Lung (tissue), 12 donors: Measurements from ENCODE around the gene LRP4. TPM values are rescaled to one million over a fixed set of nuclear protein-coding genes. Genes with fewer than 3 reads are reported as not detected.
A peak's percentile ranks its signal among the peaks of the same experiment; 100 is the strongest.

Source experiments
- ATAC-seq: fragments of 200-7000 bp; cut with Tn5 transposase; one replicate; pipeline ENCODE4 v1.9.1; 2020; ENCODE audit warnings: moderate number of reproducible peaks; ENCODE audit not compliant: insufficient read depth, low FRiP score
- DNase-seq, 3 donors: peaks; one replicate each; pipeline ENCODE4 v3.0.0-alpha.2; 2013 to 2017
- H3K27ac ChIP-seq, 2 donors: one replicate each; pipeline ENCODE4 v1.5.1; 2013; ENCODE audit warnings: mild to moderate bottlenecking in 2 of 2, moderate library complexity in 2 of 2, control low read depth in 1 of 2, inconsistent platforms in 1 of 2, low read depth in 1 of 2, low read length in 1 of 2
- H3K27me3 ChIP-seq, 3 donors: one replicate each; pipeline ENCODE4 v1.5.1; 2013; ENCODE audit warnings: low read length in 2 of 3; ENCODE audit not compliant: control insufficient read depth in 3 of 3, insufficient read depth in 3 of 3
- H3K36me3 ChIP-seq, 4 donors: one replicate each; pipeline ENCODE4 v1.5.1; 2013; ENCODE audit warnings: low read length in 4 of 4, mild to moderate bottlenecking in 1 of 4, moderate library complexity in 1 of 4; ENCODE audit not compliant: control insufficient read depth in 4 of 4, insufficient read depth in 4 of 4
- H3K4me1 ChIP-seq, 5 donors: one replicate each; pipeline ENCODE4 v1.5.1; 2013; ENCODE audit warnings: low read length in 5 of 5, mild to moderate bottlenecking in 2 of 5, moderate library complexity in 1 of 5; ENCODE audit not compliant: control insufficient read depth in 5 of 5, insufficient read depth in 5 of 5
- H3K4me3 ChIP-seq: one replicate; pipeline ENCODE4 v1.5.1; 2013; ENCODE audit warnings: mild to moderate bottlenecking, control low read depth, moderate library complexity
- H3K9ac ChIP-seq, 2 donors: one replicate each; pipeline ENCODE4 v1.5.1; 2013; ENCODE audit warnings: low read length in 2 of 2, control low read depth in 1 of 2; ENCODE audit not compliant: insufficient read depth in 1 of 2
- H3K9me3 ChIP-seq, 4 donors: one replicate each; pipeline ENCODE4 v1.5.1; 2013; ENCODE audit warnings: low read length in 3 of 4, mild to moderate bottlenecking in 1 of 4, moderate library complexity in 1 of 4; ENCODE audit not compliant: control insufficient read depth in 4 of 4, insufficient read depth in 3 of 4
- CTCF ChIP-seq: IDR thresholded peaks from 2 replicates; pipeline ENCODE4 v1.5.1; 2012; ENCODE audit warnings: mild to moderate bottlenecking; ENCODE audit errors: control extremely low read depth, extremely low read depth
- WGBS, 2 donors: extraction: QIAGEN DNeasy Blood & Tissue Kit; methylation state at CpG; one replicate each; pipeline ENCODE4 v1.1.7; 2013; 5-methylcytosine and 5-hydroxymethylcytosine counted together
- polyA plus RNA-seq, 2 donors: library from polyadenylated mRNA; stranded (reverse); fragments of 200-250 nt; gene quantifications; one replicate each; pipeline ENCODE4 v1.2.1, GENCODE V29; 2013
- total RNA-seq, 2 donors: library from RNA; depleted of rRNA in 1 of 2; stranded (reverse); fragments of >200 nt in 1 of 2; gene quantifications; one replicate each; pipeline ENCODE4 v1.2.1, GENCODE V29; 2014 to 2021
- donor health status: control.
- donor health status: control.
- donor health status: Bipolar disorder and iron deficiency.
- donor health status: healthy.
- donor health status: DM: yes; HTN: yes; CAD: no.

The LRP4 gene
- total and polyA plus RNA-seq, 4 donors = 1.0 to 30.8 (median 2.9) TPM

GRCh38 chr11:46845740-46846509, 72.4 kb downstream of the LRP4 start, which contains the start of gene CKAP5:
Gene CKAP5 (minus strand): TSS chr11:46846280. CDS start chr11:46821231, 25,049 bp downstream.
- peaks cover 0 to 3% (median 0%) of the 10 kb centered on the region in 4 donors for H3K36me3 ChIP-seq
- H3K4me1 ChIP-seq = peaks cover 0 to 13% (median 4%) of the 10 kb centered on the region in 5 donors
- peak within 1 kb of the TSS; percentile 81 to 88 for H3K9ac ChIP-seq
- peak; percentile 98 for ATAC-seq
- TF ChIP-seq CTCF = no peak
- no peaks in the 10 kb centered on the region for H3K27me3 ChIP-seq
- WGBS, 2 donors = 1% methylated on average over 83 of the region's 83 CpGs
- H3K9me3 ChIP-seq = no peaks in the 10 kb centered on the region
- peak within 1 kb of the TSS; percentile 85 to 92 for H3K27ac ChIP-seq
- H3K4me3 ChIP-seq = peak within 1 kb of the TSS; percentile 89
- peak; percentile 91 to 95 (median 92) for DNase-seq

DNA sequence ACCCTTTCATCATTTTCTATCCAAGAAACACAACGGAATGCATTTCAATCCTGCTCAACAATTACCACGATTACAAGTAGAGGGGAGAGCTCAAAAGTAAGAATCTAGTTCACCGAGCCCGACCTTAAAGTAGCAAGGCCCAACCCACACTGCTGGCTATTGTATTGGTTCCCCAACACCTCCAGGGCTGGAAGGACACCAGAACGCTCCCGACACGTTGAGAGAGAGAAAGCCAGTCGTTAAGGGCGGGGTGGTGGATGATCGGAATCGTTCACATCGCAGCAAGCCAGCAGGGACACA, 73.0 kb downstream of the LRP4 start:
- peaks cover 0 to 13% (median 4%) of the 10 kb centered on the region in 5 donors for H3K4me1 ChIP-seq
- 1% methylated on average over 12 of the region's 12 CpGs for WGBS, 2 donors
- peak overlapping the region; percentile 85 to 92 for H3K27ac ChIP-seq
- DNase-seq (no peak), ATAC-seq (no peak)
- H3K27me3 ChIP-seq = no peaks in the 10 kb centered on the region
- H3K4me3 ChIP-seq = peak overlapping the region; percentile 89
- no peaks in the 10 kb centered on the region for H3K9me3 ChIP-seq
- peaks cover 0 to 3% (median 0%) of the 10 kb centered on the region in 4 donors for H3K36me3 ChIP-seq
- H3K9ac ChIP-seq = peak overlapping the region; percentile 81 to 88
- TF ChIP-seq CTCF = no peak

DNA sequence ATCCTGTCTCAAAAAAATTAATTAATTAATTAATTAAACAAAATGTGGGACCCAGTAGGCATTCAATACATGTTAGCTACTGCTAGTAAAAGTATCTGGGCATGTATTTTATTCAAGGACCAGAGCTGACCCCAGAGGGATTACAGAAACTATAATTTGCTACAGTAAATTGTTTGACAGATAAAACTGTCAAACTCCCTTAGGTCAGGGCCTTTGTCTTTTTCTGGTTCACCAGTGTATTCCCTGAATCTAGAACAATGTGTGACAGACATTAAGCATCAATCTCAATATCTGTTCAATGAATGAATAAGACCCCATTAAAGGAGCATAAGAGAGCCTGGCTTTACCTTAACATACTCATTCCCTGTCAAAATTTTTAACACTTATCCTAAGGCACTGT, 78.2 kb downstream of the LRP4 start:
- no peak overlapping the region for H3K27ac ChIP-seq
- no peak for TF ChIP-seq CTCF
- ATAC-seq (no peak), DNase-seq (no peak)
- peaks cover 0 to 3% (median 0%) of the 10 kb centered on the region in 4 donors for H3K36me3 ChIP-seq
- H3K9me3 ChIP-seq = no peaks in the 10 kb centered on the region
- H3K4me1 ChIP-seq = peaks cover 2 to 11% (median 9%) of the 10 kb centered on the region in 5 donors
- H3K27me3 ChIP-seq = no peaks in the 10 kb centered on the region
- no peak overlapping the region for H3K9ac ChIP-seq
- no peak overlapping the region for H3K4me3 ChIP-seq
